Ishikawa (cell line): ENCODE results near the gene SLC35B1.

Experiments
- CEBPB ChIP-seq: IDR thresholded peaks from 2 replicates; pipeline ENCODE4 v1.6.1; 2012
- CREB1 ChIP-seq: IDR thresholded peaks from 2 replicates; pipeline ENCODE4 v1.6.1; 2012; ENCODE audit warnings: low read depth
- EGR1 ChIP-seq: IDR thresholded peaks from 2 replicates; pipeline ENCODE4 v1.6.1; 2012
- EP300 ChIP-seq: IDR thresholded peaks from 2 replicates; pipeline ENCODE4 v1.6.1; 2012; ENCODE audit warnings: borderline replicate concordance
- FOXM1 ChIP-seq: IDR thresholded peaks from 2 replicates; pipeline ENCODE4 v1.6.1; 2012; ENCODE audit warnings: low read depth, borderline replicate concordance
- MAX ChIP-seq: IDR thresholded peaks from 2 replicates; pipeline ENCODE4 v1.6.1; 2012
- NFIC ChIP-seq: IDR thresholded peaks from 2 replicates; pipeline ENCODE4 v1.6.1; 2012
- RAD21 ChIP-seq: IDR thresholded peaks from 2 replicates; pipeline ENCODE4 v1.6.1; 2012; ENCODE audit warnings: low read depth
- REST ChIP-seq: IDR thresholded peaks from 2 replicates; pipeline ENCODE4 v1.6.1; 2012; ENCODE audit warnings: low read depth, mild to moderate bottlenecking
- TAF1 ChIP-seq: IDR thresholded peaks from 2 replicates; pipeline ENCODE4 v1.6.1; 2012; ENCODE audit warnings: low read depth, mild to moderate bottlenecking
- TCF12 ChIP-seq: IDR thresholded peaks from 2 replicates; pipeline ENCODE4 v1.6.1; 2012; ENCODE audit warnings: low read depth
- TEAD4 ChIP-seq: IDR thresholded peaks from 2 replicates; pipeline ENCODE4 v1.6.1; 2012
- YY1 ChIP-seq: IDR thresholded peaks from 2 replicates; pipeline ENCODE4 v1.6.1; 2012; ENCODE audit warnings: low read depth
- ZBTB7A ChIP-seq: IDR thresholded peaks from 2 replicates; pipeline ENCODE4 v1.6.1; 2012; ENCODE audit warnings: low read depth
- TF ChIP-seq, protein P1 (sequence below): IDR thresholded peaks from 2 replicates; pipeline ENCODE4 v1.6.1; 2012

SLC35B1 gene

GRCh38 chr17:49723423-49723822 lies 15.7 kb upstream of the SLC35B1 start:
- no peak for TF ChIP-seq YY1

GRCh38 chr17:49722066-49722465 lies 14.3 kb upstream of the SLC35B1 start:
- TF ChIP-seq NFIC: no peak
- no peak for TF ChIP-seq RAD21
- no peak for TF ChIP-seq FOXM1
- TF ChIP-seq TEAD4: no peak
- no peak for TF ChIP-seq CREB1
- TF ChIP-seq EP300: no peak

DNA sequence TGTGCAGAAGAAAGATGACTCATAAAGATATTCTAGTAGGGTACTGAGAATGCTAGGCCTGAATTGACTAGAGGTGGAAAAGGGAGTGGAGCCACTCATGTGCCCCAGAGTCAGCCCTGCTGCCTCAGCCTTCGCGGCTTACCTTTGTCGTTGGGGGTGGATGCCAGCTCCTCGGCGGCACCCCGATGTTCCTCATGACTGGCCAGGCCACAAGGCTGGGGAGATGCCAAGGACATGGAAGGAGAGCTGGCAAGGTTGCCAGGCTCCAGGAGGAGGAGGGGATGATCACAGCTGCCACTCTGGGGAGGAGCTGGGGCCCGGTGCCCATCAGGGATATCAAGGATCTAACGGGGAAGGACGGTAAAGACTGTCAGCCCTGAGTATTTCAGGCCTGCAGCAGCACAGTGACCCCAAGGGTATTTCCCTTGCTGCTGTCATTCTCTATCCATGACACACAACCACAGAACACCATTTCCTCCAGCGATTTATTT lies 9.7 kb upstream of the SLC35B1 start:
- TF ChIP-seq EGR1: no peak
- no peak for TF ChIP-seq FOXM1
- no peak for TF ChIP-seq TCF12
- TF ChIP-seq EP300: no peak
- no peak for TF ChIP-seq NFIC
- TF ChIP-seq MAX: no peak
- TF ChIP-seq RAD21: no peak
- TF ChIP-seq CREB1: no peak
- TF ChIP-seq CEBPB: no peak
- TF ChIP-seq, protein P1, sequence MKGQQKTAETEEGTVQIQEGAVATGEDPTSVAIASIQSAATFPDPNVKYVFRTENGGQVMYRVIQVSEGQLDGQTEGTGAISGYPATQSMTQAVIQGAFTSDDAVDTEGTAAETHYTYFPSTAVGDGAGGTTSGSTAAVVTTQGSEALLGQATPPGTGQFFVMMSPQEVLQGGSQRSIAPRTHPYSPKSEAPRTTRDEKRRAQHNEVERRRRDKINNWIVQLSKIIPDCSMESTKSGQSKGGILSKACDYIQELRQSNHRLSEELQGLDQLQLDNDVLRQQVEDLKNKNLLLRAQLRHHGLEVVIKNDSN: no peak
- no peak for TF ChIP-seq REST

DNA sequence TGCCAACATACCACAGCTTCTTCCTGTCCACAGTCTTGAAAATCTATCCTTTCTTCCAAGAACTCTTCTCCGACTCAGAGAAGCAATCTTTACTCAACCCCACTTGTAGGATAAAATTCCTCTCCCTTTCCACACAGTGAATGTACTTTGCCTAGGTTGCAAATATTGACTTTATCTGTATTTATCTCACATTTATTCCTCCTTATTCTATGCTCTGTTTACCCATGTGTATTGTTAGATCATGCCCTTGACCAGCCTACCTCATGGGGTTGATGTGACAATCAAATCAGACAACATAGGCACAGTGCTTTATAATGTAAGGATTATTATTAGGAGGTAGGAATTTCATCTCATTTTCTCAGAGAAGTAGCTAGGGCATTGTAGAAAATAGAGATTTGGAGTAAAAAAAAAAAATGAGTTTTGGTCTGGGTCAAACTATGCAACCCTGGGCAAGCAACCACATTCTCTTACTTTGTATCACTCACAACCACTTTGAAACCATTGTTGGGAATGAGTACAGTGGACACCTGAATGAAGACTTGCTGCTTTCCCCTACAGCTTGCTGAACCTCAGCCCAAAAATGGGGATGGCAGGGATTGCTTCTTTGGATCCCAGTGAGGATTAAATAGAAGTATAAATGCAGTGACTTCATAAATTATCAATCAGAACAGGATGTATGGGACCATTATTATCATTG lies 9.1 kb upstream of the SLC35B1 start:
- no peak for TF ChIP-seq CEBPB
- no peak for TF ChIP-seq REST
- no peak for TF ChIP-seq TAF1
- no peak for TF ChIP-seq CREB1
- TF ChIP-seq FOXM1: no peak
- TF ChIP-seq NFIC: no peak
- TF ChIP-seq ZBTB7A: no peak
- TF ChIP-seq RAD21: no peak
- no peak for TF ChIP-seq EP300
- TF ChIP-seq YY1: no peak
- no peak for TF ChIP-seq TEAD4
- TF ChIP-seq, protein P1: no peak

GRCh38 chr17:49715717-49716279 lies 8.0 kb upstream of the SLC35B1 start:
- TF ChIP-seq, protein P1: no peak
- TF ChIP-seq TEAD4 (no peak), CEBPB (no peak), NFIC (no peak), TCF12 (no peak), REST (no peak), ZBTB7A (no peak), TAF1 (no peak), FOXM1 (no peak), EP300 (no peak), MAX (no peak)
